Calu3 (cell line): Measurements from ENCODE around the gene SUSD3. TPM values are rescaled to one million over a fixed set of nuclear protein-coding genes. Genes with fewer than 3 reads are reported as not detected.

Experiments
- BruUV-seq: library from RNA; stranded (reverse); fragments of 400-500 nt; replicated peaks from 2 replicates; lab custom pipeline; 2021; lab: Mats Ljungman, UMichigan
- CTCF ChIA-PET: fragments of 300-600 bp; sonication (Branson Sonifier 250); formaldehyde crosslinking; loops from one replicate; lab custom pipeline; 2022; ENCODE audit warnings: antibody characterized with exemption; lab: Charles Lee
- DNase-seq: peaks from one replicate; pipeline ENCODE4 v3.0.0; 2022
- H3K27ac Mint-ChIP-seq: one replicate; pipeline ENCODE4 v1.8.0; 2022; ENCODE audit warnings: mixed read lengths; ENCODE audit not compliant: unreplicated experiment
- H3K27me3 Mint-ChIP-seq: one replicate; pipeline ENCODE4 v1.8.0; 2022; ENCODE audit warnings: mixed read lengths; ENCODE audit not compliant: unreplicated experiment
- H3K36me3 Mint-ChIP-seq: one replicate; pipeline ENCODE4 v1.8.0; 2022; ENCODE audit warnings: mild to moderate bottlenecking, moderate library complexity, mixed read lengths; ENCODE audit not compliant: insufficient read depth, unreplicated experiment
- H3K4me1 Mint-ChIP-seq: one replicate; pipeline ENCODE4 v1.8.0; 2022; ENCODE audit warnings: mild to moderate bottlenecking, low read depth, mixed read lengths; ENCODE audit not compliant: unreplicated experiment
- H3K4me3 Mint-ChIP-seq: one replicate; pipeline ENCODE4 v1.8.0; 2022; ENCODE audit warnings: mild to moderate bottlenecking, low read depth, moderate library complexity, mixed read lengths; ENCODE audit not compliant: unreplicated experiment
- H3K9me3 Mint-ChIP-seq: one replicate; pipeline ENCODE4 v1.8.0; 2022; ENCODE audit warnings: low read depth, mixed read lengths; ENCODE audit not compliant: unreplicated experiment
- intact Hi-C: fragments of 100-400 bp; cut with micrococcal nuclease; formaldehyde crosslinking; loops from one replicate; pipeline ENCODE4 v1.10.0; 2022; ENCODE audit not compliant: unreplicated experiment
- total RNA-seq: library from RNA; stranded (reverse); gene quantifications from 2 replicates; pipeline ENCODE4 v1.2.3, GENCODE V29; 2022
- TF ChIP-seq, protein P1 (sequence below): fragments of 200-600 bp; IDR thresholded peaks from one replicate; pipeline ENCODE4 v1.8.0; 2022; ENCODE audit warnings: antibody characterized with exemption; ENCODE audit not compliant: unreplicated experiment

Gene SUSD3
- total RNA-seq, 1 experiment from 2014 or later, result 1.3 TPM

DNA sequence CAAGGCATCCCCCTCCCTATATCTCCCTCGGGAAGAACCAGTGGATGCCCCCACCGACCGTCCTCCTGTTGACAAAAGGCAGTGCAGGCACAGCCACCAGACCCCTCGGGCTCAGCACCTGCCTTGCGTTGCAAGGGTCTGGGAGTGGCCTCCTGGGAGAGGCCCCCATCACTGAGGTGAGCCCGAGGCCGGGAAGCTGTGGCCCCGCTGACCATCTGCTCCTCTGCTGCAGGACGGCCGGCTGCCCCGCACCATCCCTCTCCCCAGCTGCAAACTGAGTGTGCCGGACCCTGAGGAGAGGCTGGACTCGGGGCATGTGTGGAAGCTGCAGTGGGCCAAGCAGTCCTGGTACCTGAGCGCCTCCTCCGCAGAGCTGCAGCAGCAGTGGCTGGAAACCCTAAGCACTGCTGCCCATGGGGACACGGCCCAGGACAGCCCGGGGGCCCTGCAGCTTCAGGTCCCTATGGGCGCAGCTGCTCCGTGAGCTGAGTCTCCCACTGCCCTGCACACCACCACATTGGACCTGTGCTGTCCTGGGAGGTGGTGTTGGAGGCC lies 23.3 kb upstream of the SUSD3 start:
- CTCF ChIA-PET, result no interaction called here
- no TSS peak for BruUV-seq
- H3K36me3 Mint-ChIP-seq, result no peaks in the 10 kb centered on the region
- no peak for DNase-seq
- TF ChIP-seq, protein P1, sequence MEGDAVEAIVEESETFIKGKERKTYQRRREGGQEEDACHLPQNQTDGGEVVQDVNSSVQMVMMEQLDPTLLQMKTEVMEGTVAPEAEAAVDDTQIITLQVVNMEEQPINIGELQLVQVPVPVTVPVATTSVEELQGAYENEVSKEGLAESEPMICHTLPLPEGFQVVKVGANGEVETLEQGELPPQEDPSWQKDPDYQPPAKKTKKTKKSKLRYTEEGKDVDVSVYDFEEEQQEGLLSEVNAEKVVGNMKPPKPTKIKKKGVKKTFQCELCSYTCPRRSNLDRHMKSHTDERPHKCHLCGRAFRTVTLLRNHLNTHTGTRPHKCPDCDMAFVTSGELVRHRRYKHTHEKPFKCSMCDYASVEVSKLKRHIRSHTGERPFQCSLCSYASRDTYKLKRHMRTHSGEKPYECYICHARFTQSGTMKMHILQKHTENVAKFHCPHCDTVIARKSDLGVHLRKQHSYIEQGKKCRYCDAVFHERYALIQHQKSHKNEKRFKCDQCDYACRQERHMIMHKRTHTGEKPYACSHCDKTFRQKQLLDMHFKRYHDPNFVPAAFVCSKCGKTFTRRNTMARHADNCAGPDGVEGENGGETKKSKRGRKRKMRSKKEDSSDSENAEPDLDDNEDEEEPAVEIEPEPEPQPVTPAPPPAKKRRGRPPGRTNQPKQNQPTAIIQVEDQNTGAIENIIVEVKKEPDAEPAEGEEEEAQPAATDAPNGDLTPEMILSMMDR, result no peak
- no peaks in the 10 kb centered on the region for H3K4me1 Mint-ChIP-seq
- H3K27ac Mint-ChIP-seq, result no peak overlapping the region
- intact Hi-C loops, result no loop called here
- H3K9me3 Mint-ChIP-seq, result no peaks in the 10 kb centered on the region
- H3K4me3 Mint-ChIP-seq, result no peak overlapping the region
- H3K27me3 Mint-ChIP-seq, result no peaks in the 10 kb centered on the region

DNA sequence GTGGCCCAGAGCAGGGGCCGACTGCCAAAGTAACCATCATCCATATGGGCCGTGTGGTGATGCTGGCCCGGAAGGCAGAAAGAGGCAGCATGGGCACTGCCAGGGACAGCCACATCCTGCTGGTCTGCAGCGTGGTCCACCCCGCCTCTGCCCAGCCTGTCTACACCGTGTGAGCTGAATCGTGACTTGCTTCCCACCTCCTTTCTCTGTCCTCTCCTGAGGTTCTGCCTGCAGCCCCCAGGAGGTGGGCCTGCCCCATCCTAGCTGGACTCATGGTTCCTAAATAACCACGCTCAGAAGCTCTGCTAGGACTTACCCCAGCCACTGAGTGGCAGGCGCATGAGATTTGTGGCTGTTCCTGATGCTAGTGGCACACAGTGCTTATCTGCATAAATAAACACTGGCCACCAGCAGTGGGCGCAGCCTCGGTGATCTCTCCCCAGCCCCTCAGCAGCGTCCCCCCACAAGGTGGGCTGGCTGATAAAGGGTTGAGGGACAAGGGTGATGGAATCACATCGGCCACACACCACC lies 22.6 kb upstream of the SUSD3 start:
- Mint-ChIP-seq H3K9me3 (no peaks in the 10 kb centered on the region), H3K4me3 (no peak overlapping the region), H3K27ac (no peak overlapping the region), H3K36me3 (no peaks in the 10 kb centered on the region), H3K4me1 (no peaks in the 10 kb centered on the region), H3K27me3 (no peaks in the 10 kb centered on the region)
- no TSS peak for BruUV-seq
- TF ChIP-seq, protein P1, result no peak
- CTCF ChIA-PET, result no interaction called here
- no peak for DNase-seq
- intact Hi-C loops, result no loop called here

DNA sequence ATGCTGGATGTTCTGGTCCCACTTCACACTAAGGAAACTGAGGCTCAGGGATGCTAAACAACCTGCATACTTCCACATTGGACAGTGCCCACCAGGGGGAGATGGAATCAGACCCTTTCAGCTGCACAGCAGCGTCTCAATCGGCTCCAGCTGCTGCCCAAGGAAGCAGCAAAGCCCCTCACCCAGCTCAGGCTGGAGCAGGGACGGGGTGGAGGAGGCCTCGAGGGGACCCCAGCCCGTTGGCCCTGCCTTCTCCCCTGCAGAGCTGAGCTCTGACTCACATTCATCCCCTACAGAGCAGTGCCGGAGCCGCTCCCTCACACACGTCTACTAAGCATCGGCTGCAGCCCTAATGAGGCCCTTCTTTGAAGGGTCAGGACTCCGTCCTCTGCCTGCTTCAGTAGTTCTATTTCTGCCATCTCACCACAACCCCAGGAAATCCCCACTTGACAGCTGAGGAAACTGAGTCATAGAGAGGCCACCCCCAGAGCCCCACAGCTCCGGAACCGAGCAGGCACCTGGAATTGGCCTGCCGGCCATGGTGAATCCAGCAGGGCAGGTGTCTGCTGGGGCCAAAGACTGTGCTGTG lies 21.5 kb upstream of the SUSD3 start:
- Mint-ChIP-seq H3K9me3 (no peaks in the 10 kb centered on the region), H3K4me1 (no peaks in the 10 kb centered on the region), H3K36me3 (no peaks in the 10 kb centered on the region), H3K27me3 (no peaks in the 10 kb centered on the region), H3K4me3 (no peak overlapping the region), H3K27ac (no peak overlapping the region)
- DNase-seq, result no peak
- intact Hi-C loops, result no loop called here
- TF ChIP-seq, protein P1, result no peak
- no TSS peak for BruUV-seq
- CTCF ChIA-PET, result interaction anchor here (0.6 kb wide), 1 partner anchor 45 kb away, joined by 5 read pairs; no protein-coding TSS in a partner anchor

DNA sequence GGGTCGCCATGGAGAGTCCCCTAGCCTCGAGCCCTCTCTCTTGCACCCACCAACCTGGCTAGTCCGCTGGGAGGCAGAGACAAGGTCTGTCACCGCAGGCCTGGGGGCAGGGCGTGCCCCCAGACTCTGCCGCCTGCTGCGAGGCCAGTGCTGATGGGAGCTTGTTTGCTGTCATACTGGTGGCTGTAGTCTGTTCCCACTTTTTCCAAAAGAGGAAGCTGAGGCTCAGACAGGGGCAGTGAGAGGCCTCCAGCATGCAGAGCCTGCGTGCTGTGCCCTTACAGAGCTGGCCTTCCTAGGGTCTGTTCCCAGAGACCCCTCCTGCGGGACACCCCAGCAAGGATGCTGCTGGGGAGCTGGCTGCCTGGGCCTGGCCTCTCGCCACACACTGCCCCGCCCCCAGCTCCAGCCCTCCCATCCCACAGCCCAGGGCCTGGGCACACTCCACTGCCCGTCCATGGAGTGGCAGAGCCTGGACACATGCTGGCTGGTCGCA lies 21.0 kb upstream of the SUSD3 start:
- no peak for DNase-seq
- TF ChIP-seq, protein P1, result no peak
- Mint-ChIP-seq H3K4me3 (no peak overlapping the region), H3K27me3 (no peaks in the 10 kb centered on the region), H3K36me3 (no peaks in the 10 kb centered on the region), H3K4me1 (no peaks in the 10 kb centered on the region), H3K9me3 (no peaks in the 10 kb centered on the region), H3K27ac (no peak overlapping the region)
- intact Hi-C loops, result no loop called here
- CTCF ChIA-PET, result interaction anchor here (0.6 kb wide), 1 partner anchor 44 kb away, joined by 5 read pairs; no protein-coding TSS in a partner anchor
- no TSS peak for BruUV-seq
